GM19023 (cell line): ENCODE results near the gene PSMD1.
A peak's percentile ranks its signal among the peaks of the same experiment; 100 is the strongest.
"Not testable (repeated sequence)": the region's sequence is repeated elsewhere in the genome, so short reads cannot be mapped to it uniquely, and the experiment has no call there.

Experiments
- ATAC-seq: cut with Tn5 transposase; IDR thresholded peaks from one replicate; pipeline ENCODE4 v1.9.1; 2021; ENCODE audit warnings: mild to moderate bottlenecking, moderate library complexity; ENCODE audit not compliant: unreplicated experiment

PSMD1 gene

DNA sequence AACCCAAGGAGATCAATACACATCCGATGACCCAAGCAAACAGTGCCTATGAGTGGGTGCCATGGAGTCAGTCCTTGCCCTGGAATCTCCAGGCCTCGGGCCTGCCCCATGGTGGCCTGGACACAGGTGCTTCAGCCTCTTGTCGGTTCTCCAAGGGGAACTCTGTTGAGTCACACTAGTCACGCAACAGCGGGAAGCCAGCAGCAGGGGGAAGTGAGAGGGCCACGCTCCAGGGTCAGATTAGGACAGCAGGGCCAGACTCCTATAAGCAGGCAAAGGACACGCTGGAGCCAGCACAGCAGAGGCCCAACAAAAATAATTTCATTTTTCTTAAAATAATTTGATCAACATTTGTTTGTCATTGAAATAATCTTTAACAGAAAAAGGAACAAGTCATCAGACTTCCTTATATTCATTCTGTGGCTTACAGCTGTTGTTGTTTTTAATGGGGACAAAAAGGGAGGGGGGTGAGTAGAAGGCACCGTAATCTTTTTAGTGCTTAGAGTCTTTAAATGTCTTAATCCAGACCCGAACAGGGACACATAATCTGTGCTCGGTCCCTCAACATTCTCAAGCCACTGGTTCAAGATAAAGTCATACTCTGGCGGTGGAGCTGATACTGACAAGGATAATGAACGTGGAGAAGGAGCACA lies 125.3 kb downstream of the PSMD1 start:
- ATAC-seq: peak; percentile 62

DNA sequence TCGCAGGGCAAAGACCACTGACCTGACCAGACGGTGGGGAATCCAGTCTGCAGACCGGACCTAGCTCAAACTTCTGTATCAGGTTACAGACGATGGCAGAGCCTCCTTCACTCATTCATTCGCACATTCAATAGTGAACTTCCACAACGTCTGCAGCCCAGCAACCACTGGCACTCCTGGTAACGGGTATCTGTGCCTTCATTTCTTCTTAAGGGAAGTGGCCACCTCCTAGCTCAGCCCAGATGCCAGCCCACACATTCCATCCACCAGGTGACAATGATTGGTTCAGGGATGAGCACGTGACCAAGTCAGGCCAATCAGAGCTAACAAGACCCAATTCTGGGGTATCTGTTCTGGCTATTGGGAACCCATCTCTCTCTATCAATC lies 125.8 kb downstream of the PSMD1 start:
- ATAC-seq: no peak

DNA sequence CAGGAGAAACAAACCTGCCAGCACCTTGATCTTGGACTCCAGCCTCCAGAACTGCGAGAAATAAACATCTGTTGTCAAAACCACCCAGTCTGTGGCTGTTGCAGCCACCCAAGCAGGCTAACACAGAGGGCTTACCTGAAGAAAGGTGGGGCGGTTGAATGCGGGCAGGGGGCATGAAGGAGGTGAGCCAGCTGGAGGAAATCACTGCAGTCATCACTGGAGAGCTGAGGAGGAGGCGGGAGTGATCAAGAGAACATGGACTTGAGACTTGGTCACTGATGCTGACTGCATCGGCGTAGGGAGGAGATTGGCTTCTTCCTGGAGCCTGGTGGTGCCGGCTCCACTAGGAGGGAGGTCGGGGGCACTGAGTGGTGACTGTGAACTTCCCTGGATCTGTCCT lies 127.2 kb downstream of the PSMD1 start:
- ATAC-seq: no peak

DNA sequence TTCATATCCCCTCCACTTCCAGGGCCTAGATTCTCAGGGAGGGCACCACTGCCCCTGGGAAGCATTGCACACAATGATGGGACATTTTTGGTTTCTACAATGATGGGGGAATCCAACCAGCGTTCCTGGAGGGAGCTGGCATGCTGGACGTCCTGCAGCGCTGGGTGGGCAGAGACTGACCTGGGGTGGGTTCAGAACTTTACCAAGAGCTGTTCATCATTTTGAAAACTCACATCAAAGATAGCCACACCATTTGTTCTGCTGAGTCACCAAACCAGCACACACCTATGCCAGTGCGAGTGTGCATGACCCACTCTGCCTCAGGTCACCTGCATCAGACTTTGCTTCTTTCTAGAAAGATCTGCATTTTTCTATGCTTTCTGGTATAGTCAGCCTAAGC lies 127.7 kb downstream of the PSMD1 start:
- no peak for ATAC-seq

DNA sequence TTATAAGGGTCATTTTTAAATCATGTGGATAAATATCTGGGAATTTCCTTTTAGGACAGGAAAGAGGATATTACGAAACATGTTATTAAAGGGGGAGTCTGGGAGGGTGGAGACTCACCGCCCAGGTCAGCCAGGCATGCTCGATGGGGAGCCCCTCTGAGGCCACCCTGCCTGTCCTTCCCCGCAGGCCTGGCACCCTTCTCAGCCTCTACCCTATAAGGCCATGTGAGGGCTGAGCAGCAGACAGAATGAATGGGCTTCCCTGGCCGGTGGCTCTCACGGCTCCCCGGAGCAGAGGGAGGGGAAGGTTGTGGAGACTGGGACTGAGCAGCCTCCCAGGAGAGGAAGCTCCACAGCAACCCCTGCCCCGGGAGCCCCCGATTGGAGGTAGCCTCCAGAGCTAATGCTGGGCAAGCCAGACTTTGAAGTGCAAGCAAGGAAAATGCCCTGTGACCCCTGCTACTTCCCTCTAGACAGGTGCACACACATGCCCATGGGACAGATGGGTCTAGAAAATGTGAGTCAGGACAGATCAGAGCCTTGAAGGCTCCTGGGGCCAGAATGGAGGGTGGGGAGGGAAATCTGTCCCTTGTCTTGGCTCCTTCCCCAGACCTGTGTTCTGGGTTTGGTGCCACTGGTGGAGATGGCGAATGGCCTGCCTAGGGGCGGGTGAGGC lies 128.5 kb downstream of the PSMD1 start:
- ATAC-seq: no peak

DNA sequence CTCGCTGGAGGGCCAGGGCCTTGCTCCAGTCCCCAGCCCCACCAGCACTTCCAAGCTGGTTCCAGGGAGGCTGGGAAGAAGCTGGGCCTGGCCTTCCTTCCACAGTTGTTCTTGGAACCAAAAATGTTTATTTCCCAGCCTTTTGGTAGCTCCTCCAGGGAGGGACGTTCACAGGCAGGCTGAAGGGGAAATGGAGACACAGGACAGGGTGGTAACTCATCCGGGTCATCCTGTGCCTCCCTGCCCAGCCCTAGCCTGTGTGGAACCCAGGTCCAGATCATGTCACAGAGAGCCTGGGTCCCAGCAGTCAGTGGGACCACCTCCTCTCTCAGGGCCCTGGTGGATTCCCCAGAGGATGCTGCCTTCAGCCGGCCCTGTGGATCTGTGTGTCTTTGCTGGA lies 129.2 kb downstream of the PSMD1 start:
- ATAC-seq: no peak

GRCh38 chr2:231186325-231186724 lies 129.7 kb downstream of the PSMD1 start:
- no peak for ATAC-seq

DNA sequence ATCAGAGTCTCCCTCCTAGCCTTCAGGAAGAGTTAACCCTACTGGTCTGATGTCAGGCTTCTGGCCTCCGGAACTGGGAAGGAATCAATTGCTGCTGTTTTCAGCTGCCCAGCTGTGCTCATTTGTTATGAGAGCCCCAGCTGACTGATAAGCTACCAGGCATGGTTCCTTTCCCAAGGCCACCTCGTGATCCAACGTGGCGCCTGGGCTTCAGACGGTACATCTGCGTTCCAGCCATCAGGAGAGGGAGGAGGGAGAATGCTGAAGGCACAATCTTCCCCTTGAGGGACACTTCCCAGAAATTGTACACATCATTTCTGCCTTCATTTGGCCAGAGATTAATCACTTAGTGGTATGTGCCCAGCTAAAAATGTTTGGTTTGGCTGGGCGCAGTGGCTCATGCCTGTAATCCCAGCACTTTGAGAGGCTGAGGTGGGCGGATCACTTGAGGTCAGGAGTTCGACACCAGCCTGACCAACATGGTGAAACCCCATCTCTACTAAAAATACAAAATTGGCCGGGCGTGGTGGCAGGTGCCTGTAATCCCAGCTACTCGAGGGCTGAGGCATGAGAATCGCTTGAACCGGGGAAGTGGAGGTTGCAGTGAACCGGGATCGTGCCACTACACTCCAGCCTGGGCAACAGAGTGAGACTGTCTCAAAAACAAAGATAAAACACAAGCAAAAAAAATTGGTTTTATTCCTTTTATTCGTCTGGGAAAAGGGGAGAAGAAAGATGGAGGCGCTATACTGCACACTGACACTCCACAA lies 131.3 kb downstream of the PSMD1 start:
- no peak for ATAC-seq

- no peak for ATAC-seq
Measured at GRCh38 chr2:231188506-231189170, 132.0 kb downstream of the PSMD1 start.

GRCh38 chr2:231189171-231189530 lies 132.5 kb downstream of the PSMD1 start:
- no peak for ATAC-seq

GRCh38 chr2:231189571-231190495 lies 133.2 kb downstream of the PSMD1 start:
- no peak for ATAC-seq

GRCh38 chr2:231190531-231191197 lies 134.0 kb downstream of the PSMD1 start:
- no peak for ATAC-seq

- ATAC-seq: no peak
Measured at GRCh38 chr2:231191896-231192872, 135.5 kb downstream of the PSMD1 start.

- no peak for ATAC-seq
Measured at GRCh38 chr2:231193216-231193615, 136.5 kb downstream of the PSMD1 start.

GRCh38 chr2:231196592-231196991 lies 139.9 kb downstream of the PSMD1 start:
- no peak for ATAC-seq

DNA sequence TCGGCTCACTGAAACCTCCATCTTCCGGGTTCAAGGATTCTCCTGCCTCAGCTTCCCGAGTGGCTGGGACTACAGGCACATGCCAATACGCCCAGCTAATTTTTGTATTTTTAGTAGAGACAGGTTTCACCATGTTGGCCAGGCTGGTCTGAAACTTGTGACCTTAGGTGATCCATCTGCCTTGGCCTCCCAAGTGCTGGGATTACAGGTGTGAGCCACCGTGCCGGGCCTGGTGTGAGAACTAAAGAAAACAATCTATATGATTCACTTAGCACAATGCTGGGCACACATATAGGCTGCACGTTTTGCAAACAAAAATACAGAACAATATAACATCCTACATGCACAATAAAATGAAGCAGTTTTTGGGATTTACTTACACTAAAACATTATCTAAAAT lies 140.5 kb downstream of the PSMD1 start:
- ATAC-seq: not testable (repeated sequence)

- no peak for ATAC-seq
Measured at GRCh38 chr2:231197706-231198290, 141.1 kb downstream of the PSMD1 start.
